HG02571 (cell line): Measurements from ENCODE around the gene TRIB2.

Source experiments
- ATAC-seq: cut with Tn5 transposase; IDR thresholded peaks from one replicate; pipeline ENCODE4 v1.9.1; 2021; ENCODE audit warnings: mild to moderate bottlenecking, moderate library complexity; ENCODE audit not compliant: unreplicated experiment

Gene TRIB2

GRCh38 chr2:12771154-12771553, 54.4 kb downstream of the TRIB2 start:
- ATAC-seq, result no peak

GRCh38 chr2:12773586-12774394, 57.1 kb downstream of the TRIB2 start:
- no peak for ATAC-seq

GRCh38 chr2:12774395-12774727, 57.6 kb downstream of the TRIB2 start:
- no peak for ATAC-seq

GRCh38 chr2:12776521-12776961, 59.8 kb downstream of the TRIB2 start:
- no peak for ATAC-seq

GRCh38 chr2:12778369-12778768, 61.6 kb downstream of the TRIB2 start:
- ATAC-seq, result no peak

GRCh38 chr2:12778811-12779579, 62.3 kb downstream of the TRIB2 start:
- no peak for ATAC-seq

- ATAC-seq, result no peak
Measured at GRCh38 chr2:12781329-12781728, 64.6 kb downstream of the TRIB2 start.

GRCh38 chr2:12787891-12788801, 71.4 kb downstream of the TRIB2 start:
- no peak for ATAC-seq

GRCh38 chr2:12791906-12792305, 75.2 kb downstream of the TRIB2 start:
- ATAC-seq, result no peak
